GM19193 (cell line): ENCODE results near the gene OBSCN.

ENCODE experiments used
- POLR2A ChIP-seq: IDR thresholded peaks from 4 replicates; pipeline ENCODE4 v1.6.1; 2011; ENCODE audit not compliant: insufficient read depth, insufficient read length; ENCODE audit errors: extremely low read depth

OBSCN gene

DNA sequence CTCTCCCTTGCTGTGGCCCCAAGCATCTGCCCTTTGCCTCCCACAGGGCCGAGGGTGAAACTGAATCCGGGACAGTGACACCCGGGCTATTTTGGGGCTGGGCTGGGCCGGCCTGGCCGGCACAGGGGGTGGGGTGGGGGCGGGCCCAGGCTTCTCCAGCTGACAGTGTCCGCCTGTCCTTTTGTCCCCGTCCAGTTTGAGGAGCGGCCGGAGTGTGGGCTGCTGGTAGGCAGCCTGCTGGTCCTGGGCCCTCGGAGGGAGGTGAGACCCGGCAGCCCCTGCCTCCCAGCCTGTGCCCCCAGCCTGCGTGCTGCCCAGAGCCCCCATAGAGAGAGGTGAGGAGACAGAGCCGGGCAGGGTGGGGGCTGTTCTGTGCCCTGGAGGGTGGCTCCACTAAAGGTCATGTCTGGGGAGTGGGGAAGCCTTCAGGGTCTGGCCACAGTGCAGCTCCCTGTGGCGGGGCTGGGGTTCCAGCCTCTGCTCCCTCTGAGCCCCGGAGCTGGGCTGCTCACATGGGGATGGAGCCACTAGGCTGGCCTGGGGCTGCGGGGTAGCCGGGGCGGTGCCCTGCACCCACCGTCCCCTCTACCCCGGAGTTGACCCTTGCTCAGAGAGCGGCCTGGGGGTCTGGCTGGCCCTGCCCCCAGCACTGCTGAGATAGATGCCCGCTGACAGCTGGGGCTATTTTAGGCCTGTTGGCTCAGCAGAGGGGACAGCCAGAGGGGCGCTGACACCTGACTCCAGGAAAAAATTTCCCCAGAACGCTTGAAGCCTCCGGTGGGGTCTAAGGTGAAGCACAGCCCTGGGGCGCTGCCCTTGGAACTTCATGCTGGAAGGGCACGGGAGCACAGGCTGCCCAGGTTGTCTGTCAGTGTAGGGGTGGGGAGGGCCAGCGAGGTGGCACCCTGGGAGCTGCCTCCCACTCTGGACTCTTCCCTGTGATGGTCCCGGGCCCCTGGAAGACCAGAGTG lies at the start of gene OBSCN:
Gene OBSCN (plus strand): TSS at position 194 of the 971 bp plus-strand sequence. CDS start 3,740 bp downstream, outside the sequence.
- no peak for TF ChIP-seq POLR2A

GRCh38 chr1:228158151-228159007 lies 49.5 kb upstream of the OBSCN start:
- no peak for TF ChIP-seq POLR2A

DNA sequence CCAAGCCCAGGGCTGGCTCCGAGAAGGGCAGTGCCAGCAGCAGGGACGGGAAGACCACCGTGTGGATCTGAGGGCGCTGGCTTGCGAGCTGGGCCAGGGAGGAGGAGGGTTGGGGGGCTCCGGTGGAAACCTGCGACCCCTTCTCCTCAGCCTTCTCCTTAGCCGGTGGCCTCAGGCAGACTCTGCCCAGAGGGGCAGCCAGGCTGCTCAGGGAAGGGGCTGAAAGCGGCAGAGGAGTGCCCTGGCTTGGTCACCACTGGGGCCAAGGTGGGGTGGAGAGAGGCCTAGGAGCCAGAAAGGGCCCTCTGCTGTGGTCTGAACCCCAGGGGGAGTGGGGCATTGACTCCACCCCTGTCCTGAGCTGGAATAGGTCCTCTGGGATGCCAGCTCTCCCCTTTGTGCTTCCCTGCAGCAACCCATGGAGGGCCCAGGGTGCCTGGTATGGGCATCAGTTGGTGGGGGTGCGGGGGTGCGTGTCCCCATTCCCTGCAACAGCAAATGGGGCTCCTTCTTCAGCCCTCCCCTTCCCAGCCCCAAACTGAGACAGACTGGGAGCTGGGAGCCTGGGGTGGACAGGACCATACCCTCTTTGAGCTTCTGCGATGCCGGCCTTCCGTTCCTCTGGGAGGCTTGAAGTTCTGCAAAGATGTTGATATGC lies 48.7 kb upstream of the OBSCN start:
- no peak for TF ChIP-seq POLR2A

- no peak for TF ChIP-seq POLR2A
These were observed 47.6 kb upstream of the OBSCN start for GRCh38 chr1:228160201-228160761.

GRCh38 chr1:228161362-228161761 lies 46.5 kb upstream of the OBSCN start:
- no peak for TF ChIP-seq POLR2A

DNA sequence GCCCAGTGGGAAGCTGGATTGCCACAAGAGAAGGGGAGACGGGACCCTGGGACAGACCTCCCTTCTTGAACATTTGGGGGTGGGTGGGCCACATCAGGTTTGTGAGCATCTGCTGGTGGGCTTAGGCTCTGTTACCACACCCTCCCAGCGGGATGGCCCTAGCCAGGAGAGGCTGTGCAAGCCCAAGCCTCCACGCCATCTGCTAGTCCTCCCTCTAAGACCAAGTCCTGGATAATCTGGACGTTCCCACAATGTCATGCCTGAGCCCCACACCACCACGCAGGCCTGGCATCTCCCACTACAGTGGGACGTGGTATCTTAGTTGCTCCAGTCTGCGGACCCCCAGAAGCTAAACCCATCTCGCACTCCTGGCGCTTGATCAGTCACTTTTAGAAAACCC lies 46.0 kb upstream of the OBSCN start:
- no peak for TF ChIP-seq POLR2A

DNA sequence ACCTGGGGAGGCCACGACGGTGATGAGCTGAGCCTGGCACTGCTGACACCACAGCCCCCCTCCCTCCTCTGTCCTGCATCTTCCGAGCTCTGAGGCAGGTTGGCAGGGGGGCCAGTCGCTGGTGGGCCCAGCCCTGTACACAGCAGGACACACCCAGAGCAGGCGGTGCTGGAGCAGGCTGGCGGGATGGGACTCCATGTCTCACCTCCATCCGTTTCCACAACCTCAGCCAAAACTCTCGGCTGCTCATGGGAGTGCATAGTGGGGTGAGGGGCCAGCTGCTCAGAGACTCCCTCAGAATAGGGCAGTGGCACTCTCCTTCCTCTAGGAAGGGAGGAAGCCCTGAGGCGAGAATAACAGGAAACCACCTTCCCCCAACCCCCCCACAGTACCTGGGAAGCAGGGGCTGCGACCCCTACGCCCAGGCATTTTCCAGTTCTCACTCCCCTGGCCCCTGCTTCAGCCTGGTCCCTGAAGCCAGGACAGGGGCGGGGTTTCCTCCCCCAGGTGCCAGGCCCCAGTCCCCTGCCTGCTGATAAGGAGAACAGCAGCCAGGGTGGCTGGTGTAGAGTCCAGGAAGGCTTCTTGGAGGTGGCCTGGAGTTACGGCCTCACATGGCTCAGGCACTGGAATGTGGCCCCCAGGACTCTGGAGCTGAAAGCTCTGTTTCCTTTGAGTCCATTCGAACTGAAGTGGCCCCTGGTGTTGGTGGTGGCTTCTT lies 45.4 kb upstream of the OBSCN start:
- no peak for TF ChIP-seq POLR2A

DNA sequence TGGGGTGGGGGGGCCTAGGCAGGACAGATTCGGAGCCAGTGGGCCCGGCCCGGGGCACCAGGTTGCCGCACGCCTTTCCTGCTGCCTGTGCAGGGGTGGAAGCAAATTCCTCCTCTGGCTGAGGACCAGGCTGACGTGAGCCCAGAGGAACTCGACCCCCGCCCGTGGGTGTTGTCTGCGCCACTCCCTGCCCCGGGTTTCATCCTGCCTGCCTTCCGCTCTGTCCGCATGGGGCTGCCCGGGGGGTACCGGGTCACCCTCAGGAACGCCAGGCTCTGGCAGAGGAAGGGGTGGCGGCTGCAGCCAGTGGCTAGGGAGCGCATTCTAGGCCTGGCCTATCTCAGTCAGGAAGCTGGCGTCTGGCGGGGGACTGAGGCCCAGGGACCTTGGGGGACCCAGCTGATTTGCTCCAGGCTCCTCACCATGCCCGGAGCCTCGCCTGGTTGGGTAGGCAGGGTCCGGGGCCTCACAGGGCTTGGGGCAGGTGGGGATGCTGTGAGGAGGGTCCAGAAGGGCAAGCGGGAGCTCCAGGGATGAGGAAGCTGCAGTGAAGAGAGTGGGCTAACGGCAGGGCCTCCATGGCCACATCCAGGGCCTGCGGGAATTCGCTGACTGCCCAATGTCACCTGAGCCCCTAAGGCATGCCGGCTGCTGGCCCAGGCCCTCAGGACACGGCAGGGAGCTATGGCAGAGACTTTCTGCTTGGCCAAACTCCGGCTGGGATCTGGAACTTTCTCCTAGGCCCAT lies 44.7 kb upstream of the OBSCN start:
- no peak for TF ChIP-seq POLR2A

DNA sequence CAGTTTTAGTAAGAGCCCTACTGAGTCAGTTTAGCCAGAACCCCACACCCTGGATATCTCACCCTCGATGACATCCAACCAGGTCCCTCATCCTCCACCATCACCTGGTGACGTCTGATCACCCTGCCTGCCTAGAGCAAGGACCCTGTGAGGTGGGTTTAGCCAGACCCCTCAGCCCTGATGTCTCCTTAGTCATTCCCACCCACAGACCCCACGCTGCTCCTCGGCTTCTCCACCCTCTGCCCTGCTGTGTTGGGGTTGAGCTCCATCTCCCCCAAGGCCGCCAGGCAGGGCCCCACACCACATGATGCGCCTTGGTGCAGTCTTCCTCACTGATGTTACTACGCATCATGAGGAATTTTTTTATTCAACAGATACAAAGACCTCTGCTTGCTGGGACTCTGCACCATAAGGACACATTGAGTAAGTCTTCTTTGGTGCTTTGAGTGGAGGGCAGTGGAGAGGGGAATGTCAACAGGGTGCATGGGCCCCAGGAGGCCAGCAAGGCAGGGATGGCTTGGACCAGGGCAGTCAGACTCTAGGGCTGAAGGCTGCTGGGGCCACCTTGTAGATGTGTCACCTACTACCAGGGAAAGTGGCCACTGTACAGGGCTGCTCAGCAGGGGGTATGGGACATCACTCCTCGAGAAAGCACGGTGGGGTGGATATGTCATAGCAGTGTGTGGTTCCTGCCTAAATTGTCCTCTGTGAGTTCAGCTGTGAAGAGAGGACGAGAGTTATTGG lies 43.9 kb upstream of the OBSCN start:
- no peak for TF ChIP-seq POLR2A

DNA sequence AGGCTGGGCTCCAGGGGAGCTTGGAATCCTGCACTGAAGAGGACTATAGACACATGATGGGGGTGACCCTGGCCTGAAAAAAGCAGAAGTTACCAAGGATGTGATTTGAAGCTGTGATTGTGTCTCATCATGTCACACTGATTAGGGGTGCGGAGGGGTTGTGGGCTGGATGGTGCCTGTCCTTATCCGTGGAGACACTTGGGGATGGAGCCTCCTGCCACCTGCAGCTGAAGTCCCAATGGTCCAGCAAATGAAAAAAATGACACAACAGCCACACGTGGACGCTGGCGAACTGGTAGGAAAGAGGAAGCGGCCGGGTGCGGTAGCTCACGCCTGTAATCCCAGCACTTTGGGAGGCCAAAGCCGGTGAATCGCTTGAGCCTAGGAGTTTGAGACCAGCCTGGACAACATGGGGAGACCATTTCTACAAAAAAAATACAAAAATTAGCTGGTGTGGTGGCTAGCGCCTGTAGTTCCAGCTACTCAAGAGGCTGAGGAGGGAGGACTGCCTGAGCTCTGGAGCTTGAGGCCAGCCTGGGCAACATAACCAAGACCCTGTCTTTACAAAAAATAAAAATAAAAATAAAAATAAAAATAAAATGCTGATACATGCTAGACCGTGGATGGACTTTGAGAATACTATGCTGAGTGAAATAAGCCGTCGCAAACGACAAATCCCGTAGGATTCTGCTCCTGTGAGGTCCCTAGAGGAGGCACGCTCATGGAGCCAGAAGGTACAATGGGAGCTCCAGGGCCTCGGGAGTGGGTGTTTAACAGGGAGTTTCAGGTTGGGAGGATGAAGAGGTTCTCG lies 43.1 kb upstream of the OBSCN start:
- no peak for TF ChIP-seq POLR2A

- peak; percentile 98 for TF ChIP-seq POLR2A
These were observed 42.3 kb upstream of the OBSCN start, which contains the start of gene IBA57 for GRCh38 chr1:228165372-228166169. Gene IBA57, plus strand, starts transcription at chr1:228165804. Its CDS starts 13 bp downstream, at chr1:228165817.
